ENCODE measurements around the gene USP17L12.
"Not testable (repeated sequence)": the region's sequence is repeated elsewhere in the genome, so short reads cannot be mapped to it uniquely, and the experiment has no call there.

Gene USP17L12

GRCh38 chr4:9219852-9220251, at the start of gene USP17L12:
Gene USP17L12 (plus strand): TSS chr4:9220152. CDS start chr4:9220152, 0 bp downstream.
- not testable (repeated sequence) for DNase-seq

- DNase-seq: not testable (repeated sequence)
These were observed 9.6 kb upstream of the USP17L12 start, which contains the start of gene USP17L10 for GRCh38 chr4:9210357-9210756. Gene USP17L10 (plus strand): TSS chr4:9210657. CDS start chr4:9210657, 0 bp downstream.

- DNase-seq: not testable (repeated sequence)
These were observed 5.3 kb upstream of the USP17L12 start for GRCh38 chr4:9214701-9215100.

GRCh38 chr4:9215105-9215504, 4.8 kb upstream of the USP17L12 start, which contains the start of gene USP17L11:
Gene USP17L11 (plus strand): TSS chr4:9215405. CDS start chr4:9215405, 0 bp downstream.
- not testable (repeated sequence) for DNase-seq

GRCh38 chr4:9224596-9224995, 4.6 kb downstream of the USP17L12 start, which contains the start of gene USP17L13:
Gene USP17L13 (plus strand): TSS chr4:9224896. CDS start chr4:9224896, 0 bp downstream.
- DNase-seq: not testable (repeated sequence)

- not testable (repeated sequence) for DNase-seq
These were observed 10.3 kb downstream of the USP17L12 start for GRCh38 chr4:9230249-9230648.

- not testable (repeated sequence) for DNase-seq
These were observed 14.1 kb downstream of the USP17L12 start, which contains the start of gene USP17L15 for GRCh38 chr4:9234085-9234484. Gene USP17L15 (plus strand): TSS chr4:9234385. CDS start chr4:9234385, 0 bp downstream.

GRCh38 chr4:9238461-9238860, 18.5 kb downstream of the USP17L12 start:
- DNase-seq: peak; percentile 0

- not testable (repeated sequence) for DNase-seq
These were observed 23.6 kb downstream of the USP17L12 start, which contains the start of gene USP17L17 for GRCh38 chr4:9243579-9243978. Gene USP17L17 (plus strand): TSS chr4:9243879. CDS start chr4:9243879, 0 bp downstream.

- peak; percentile 8 for DNase-seq
These were observed 28.2 kb downstream of the USP17L12 start, which contains the start of gene USP17L18 for GRCh38 chr4:9247953-9248680. Gene USP17L18 (plus strand): TSS chr4:9248630. CDS start chr4:9248630, 0 bp downstream.

- not testable (repeated sequence) for DNase-seq
These were observed 33.1 kb downstream of the USP17L12 start, which contains the start of gene USP17L19 for GRCh38 chr4:9253078-9253477. Gene USP17L19 (plus strand): TSS chr4:9253378. CDS start chr4:9253378, 0 bp downstream.

- DNase-seq: not testable (repeated sequence)
These were observed 37.9 kb downstream of the USP17L12 start, which contains the start of gene USP17L20 for GRCh38 chr4:9257824-9258223. Gene USP17L20 (plus strand): TSS chr4:9258124. CDS start chr4:9258124, 0 bp downstream.

- DNase-seq: not testable (repeated sequence)
These were observed 42.6 kb downstream of the USP17L12 start, which contains the start of gene USP17L21 for GRCh38 chr4:9262572-9262971. Gene USP17L21 (plus strand): TSS chr4:9262872. CDS start chr4:9262872, 0 bp downstream.

- DNase-seq: not testable (repeated sequence)
These were observed 47.4 kb downstream of the USP17L12 start, which contains the start of gene USP17L22 for GRCh38 chr4:9267319-9267718. Gene USP17L22 (plus strand): TSS chr4:9267619. CDS start chr4:9267619, 0 bp downstream.

Data from right hindlimb (tissue), 1 donor.